ENCODE data around the gene EFHC2. TPM values are rescaled to one million over a fixed set of nuclear protein-coding genes. Genes with fewer than 3 reads are reported as not detected.
A peak's percentile ranks its signal among the peaks of the same experiment; 100 is the strongest.

Gene EFHC2
- total RNA-seq, 1 experiment from 2014 or later: not detected

DNA sequence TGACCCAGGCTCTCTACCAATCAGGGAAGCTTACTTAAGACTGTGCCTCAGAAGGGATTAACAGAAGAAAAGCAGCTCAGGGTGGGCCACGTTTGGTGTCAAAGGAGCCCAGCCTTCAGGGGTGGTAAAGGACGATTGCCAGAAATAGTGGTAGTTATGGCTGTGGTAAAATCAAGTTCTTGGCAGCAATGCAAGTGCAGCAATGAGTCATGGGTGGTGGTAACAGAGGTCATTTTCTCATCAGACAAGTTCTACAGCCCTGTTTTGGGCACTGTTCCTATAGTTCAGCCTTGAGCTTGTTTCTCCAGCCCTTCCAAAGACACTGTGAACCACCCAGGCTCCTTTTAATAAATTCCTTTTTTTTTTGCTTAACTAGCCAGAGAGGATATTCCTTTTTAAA, 120.3 kb downstream of the EFHC2 start:
- peak overlapping the region; percentile 37 for H3K4me2 ChIP-seq (ENCODE audit: low read length)
- H2AFZ ChIP-seq (ENCODE audit: low read depth, low read length, poor library complexity, severe bottlenecking): peak overlapping the region; percentile 6
- ATAC-seq (peak; percentile 54), DNase-seq (ENCODE audit: low read depth, low spot score) (peak; percentile 16)
- no peak overlapping the region for H3K9ac ChIP-seq (ENCODE audit: low read length)
- H3K4me1 ChIP-seq (ENCODE audit: control insufficient read depth in 1 of 2, insufficient read depth in 2 of 2, low read length in 2 of 2): peaks cover 3 to 12% of the 10 kb centered on the region in 2 experiments; a peak in 3 of 4 replicates
- RAD21 ChIA-PET (ENCODE audit: low non-redundant PET in 1 of 2, low total read pairs in 2 of 2, uncharacterized antibody in 2 of 2, unreplicated experiment in 2 of 2): no interaction called here
- H3K4me3 ChIP-seq (replicated peaks in 1 of 2; ENCODE audit: low read depth in 1 of 2, low read length in 2 of 2): no peak overlapping the region
- TF ChIP-seq, protein P1, sequence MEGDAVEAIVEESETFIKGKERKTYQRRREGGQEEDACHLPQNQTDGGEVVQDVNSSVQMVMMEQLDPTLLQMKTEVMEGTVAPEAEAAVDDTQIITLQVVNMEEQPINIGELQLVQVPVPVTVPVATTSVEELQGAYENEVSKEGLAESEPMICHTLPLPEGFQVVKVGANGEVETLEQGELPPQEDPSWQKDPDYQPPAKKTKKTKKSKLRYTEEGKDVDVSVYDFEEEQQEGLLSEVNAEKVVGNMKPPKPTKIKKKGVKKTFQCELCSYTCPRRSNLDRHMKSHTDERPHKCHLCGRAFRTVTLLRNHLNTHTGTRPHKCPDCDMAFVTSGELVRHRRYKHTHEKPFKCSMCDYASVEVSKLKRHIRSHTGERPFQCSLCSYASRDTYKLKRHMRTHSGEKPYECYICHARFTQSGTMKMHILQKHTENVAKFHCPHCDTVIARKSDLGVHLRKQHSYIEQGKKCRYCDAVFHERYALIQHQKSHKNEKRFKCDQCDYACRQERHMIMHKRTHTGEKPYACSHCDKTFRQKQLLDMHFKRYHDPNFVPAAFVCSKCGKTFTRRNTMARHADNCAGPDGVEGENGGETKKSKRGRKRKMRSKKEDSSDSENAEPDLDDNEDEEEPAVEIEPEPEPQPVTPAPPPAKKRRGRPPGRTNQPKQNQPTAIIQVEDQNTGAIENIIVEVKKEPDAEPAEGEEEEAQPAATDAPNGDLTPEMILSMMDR (IDR thresholded peaks at IDR 0.05 in 2 of 3, conservative IDR thresholded peaks at IDR 0.05 in 1 of 3; ENCODE audit: borderline replicate concordance in 1 of 3, insufficient read depth in 1 of 3, low read depth in 2 of 3, low read length in 2 of 3): no peak
- TF ChIP-seq CBX3 (IDR thresholded peaks at IDR 0.05; ENCODE audit: low read depth): no peak
- no peak for TF ChIP-seq EGR1 (IDR thresholded peaks at IDR 0.05; ENCODE audit: low read depth)
- TF ChIP-seq, protein P2, sequence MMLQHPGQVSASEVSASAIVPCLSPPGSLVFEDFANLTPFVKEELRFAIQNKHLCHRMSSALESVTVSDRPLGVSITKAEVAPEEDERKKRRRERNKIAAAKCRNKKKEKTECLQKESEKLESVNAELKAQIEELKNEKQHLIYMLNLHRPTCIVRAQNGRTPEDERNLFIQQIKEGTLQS (IDR thresholded peaks at IDR 0.05): no peak
- no peak for TF ChIP-seq SRF (IDR thresholded peaks at IDR 0.05; ENCODE audit: low read depth)
- TF ChIP-seq, protein P3, sequence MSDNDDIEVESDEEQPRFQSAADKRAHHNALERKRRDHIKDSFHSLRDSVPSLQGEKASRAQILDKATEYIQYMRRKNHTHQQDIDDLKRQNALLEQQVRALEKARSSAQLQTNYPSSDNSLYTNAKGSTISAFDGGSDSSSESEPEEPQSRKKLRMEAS (IDR thresholded peaks at IDR 0.05): no peak
- TF ChIP-seq FOSL1 (IDR thresholded peaks at IDR 0.05; ENCODE audit: low read depth): peak; percentile 58
- no peak for TF ChIP-seq ZNF274 (IDR thresholded peaks at IDR 0.05; ENCODE audit: low read depth, low read length)
- TF ChIP-seq POLR2A (IDR thresholded peaks at IDR 0.05; ENCODE audit: borderline replicate concordance, extremely low read depth, insufficient read depth, insufficient read length): no peak
- TF ChIP-seq RAD21 (IDR thresholded peaks at IDR 0.05; ENCODE audit: low read depth): no peak
- no peak for TF ChIP-seq EZH2phosphoT487 (IDR thresholded peaks at IDR 0.05; ENCODE audit: borderline replicate concordance)
- TF ChIP-seq, protein P4, sequence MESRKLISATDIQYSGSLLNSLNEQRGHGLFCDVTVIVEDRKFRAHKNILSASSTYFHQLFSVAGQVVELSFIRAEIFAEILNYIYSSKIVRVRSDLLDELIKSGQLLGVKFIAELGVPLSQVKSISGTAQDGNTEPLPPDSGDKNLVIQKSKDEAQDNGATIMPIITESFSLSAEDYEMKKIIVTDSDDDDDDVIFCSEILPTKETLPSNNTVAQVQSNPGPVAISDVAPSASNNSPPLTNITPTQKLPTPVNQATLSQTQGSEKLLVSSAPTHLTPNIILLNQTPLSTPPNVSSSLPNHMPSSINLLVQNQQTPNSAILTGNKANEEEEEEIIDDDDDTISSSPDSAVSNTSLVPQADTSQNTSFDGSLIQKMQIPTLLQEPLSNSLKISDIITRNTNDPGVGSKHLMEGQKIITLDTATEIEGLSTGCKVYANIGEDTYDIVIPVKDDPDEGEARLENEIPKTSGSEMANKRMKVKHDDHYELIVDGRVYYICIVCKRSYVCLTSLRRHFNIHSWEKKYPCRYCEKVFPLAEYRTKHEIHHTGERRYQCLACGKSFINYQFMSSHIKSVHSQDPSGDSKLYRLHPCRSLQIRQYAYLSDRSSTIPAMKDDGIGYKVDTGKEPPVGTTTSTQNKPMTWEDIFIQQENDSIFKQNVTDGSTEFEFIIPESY (IDR thresholded peaks at IDR 0.05; ENCODE audit: extremely low read depth, insufficient replicate concordance, low read length): no peak
- peak; percentile 56; the same call in 1 of the 2 replicates for TF ChIP-seq SP1 (IDR thresholded peaks at IDR 0.05; ENCODE audit: low read depth)
- TF ChIP-seq TCF7L2 (IDR thresholded peaks at IDR 0.05; ENCODE audit: borderline replicate concordance, extremely low read depth, insufficient read depth, insufficient read length): no peak
- no peak for TF ChIP-seq ZFX (IDR thresholded peaks at IDR 0.05)
- peak; percentile 24; the same call in 1 of the 2 replicates for TF ChIP-seq POLR2AphosphoS5 (IDR thresholded peaks at IDR 0.05; ENCODE audit: low read depth, low read length)
- TF ChIP-seq SIN3A (IDR thresholded peaks at IDR 0.05; ENCODE audit: low read depth): no peak
- TF ChIP-seq CEBPB (IDR thresholded peaks at IDR 0.05; ENCODE audit: low read depth): no peak
- peak; percentile 62 for TF ChIP-seq JUND (IDR thresholded peaks at IDR 0.05)
- no peak for TF ChIP-seq YY1 (IDR thresholded peaks at IDR 0.05; ENCODE audit: extremely low read depth, insufficient replicate concordance, low read depth, low read length)
- no peak for TF ChIP-seq EZH2 (IDR thresholded peaks at IDR 0.05)
- TF ChIP-seq, protein P5, sequence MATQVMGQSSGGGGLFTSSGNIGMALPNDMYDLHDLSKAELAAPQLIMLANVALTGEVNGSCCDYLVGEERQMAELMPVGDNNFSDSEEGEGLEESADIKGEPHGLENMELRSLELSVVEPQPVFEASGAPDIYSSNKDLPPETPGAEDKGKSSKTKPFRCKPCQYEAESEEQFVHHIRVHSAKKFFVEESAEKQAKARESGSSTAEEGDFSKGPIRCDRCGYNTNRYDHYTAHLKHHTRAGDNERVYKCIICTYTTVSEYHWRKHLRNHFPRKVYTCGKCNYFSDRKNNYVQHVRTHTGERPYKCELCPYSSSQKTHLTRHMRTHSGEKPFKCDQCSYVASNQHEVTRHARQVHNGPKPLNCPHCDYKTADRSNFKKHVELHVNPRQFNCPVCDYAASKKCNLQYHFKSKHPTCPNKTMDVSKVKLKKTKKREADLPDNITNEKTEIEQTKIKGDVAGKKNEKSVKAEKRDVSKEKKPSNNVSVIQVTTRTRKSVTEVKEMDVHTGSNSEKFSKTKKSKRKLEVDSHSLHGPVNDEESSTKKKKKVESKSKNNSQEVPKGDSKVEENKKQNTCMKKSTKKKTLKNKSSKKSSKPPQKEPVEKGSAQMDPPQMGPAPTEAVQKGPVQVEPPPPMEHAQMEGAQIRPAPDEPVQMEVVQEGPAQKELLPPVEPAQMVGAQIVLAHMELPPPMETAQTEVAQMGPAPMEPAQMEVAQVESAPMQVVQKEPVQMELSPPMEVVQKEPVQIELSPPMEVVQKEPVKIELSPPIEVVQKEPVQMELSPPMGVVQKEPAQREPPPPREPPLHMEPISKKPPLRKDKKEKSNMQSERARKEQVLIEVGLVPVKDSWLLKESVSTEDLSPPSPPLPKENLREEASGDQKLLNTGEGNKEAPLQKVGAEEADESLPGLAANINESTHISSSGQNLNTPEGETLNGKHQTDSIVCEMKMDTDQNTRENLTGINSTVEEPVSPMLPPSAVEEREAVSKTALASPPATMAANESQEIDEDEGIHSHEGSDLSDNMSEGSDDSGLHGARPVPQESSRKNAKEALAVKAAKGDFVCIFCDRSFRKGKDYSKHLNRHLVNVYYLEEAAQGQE (IDR thresholded peaks at IDR 0.05; ENCODE audit: low read depth): no peak
- no peak for TF ChIP-seq ELF1 (IDR thresholded peaks at IDR 0.05; ENCODE audit: borderline replicate concordance, low read depth)
- no peaks in the 10 kb centered on the region for H3K79me2 ChIP-seq (ENCODE audit: insufficient read depth, low read length)
- H3K9me2 ChIP-seq (ENCODE audit: insufficient read depth): no peaks in the 10 kb centered on the region
- no peaks in the 10 kb centered on the region for H3K9me3 ChIP-seq (ENCODE audit: control insufficient read depth in 1 of 2, insufficient read depth in 1 of 2, low read depth in 1 of 2, low read length in 2 of 2)
- intact Hi-C loops (cut with micrococcal nuclease): no loop called here
- H3K27ac ChIP-seq (ENCODE audit: low read depth, low read length): no peak overlapping the region
- H4K20me1 ChIP-seq (ENCODE audit: insufficient read depth): no peaks in the 10 kb centered on the region
- no peaks in the 10 kb centered on the region for H3K27me3 ChIP-seq (ENCODE audit: insufficient read depth, low read length)
- H3K36me3 ChIP-seq (ENCODE audit: control insufficient read depth in 1 of 2, insufficient read depth in 2 of 2, low read length in 2 of 2): no peaks in the 10 kb centered on the region
- POLR2A ChIA-PET: no interaction called here
- BruUV-seq (replicated peaks): no TSS peak
- CTCF ChIA-PET: no interaction called here
